Measurements from ENCODE around the gene RRH.

- TF ChIP-seq CTCF (IDR thresholded peaks at IDR 0.05) = no peak
- TF ChIP-seq POLR2AphosphoS5 (IDR thresholded peaks at IDR 0.05) = no peak
Observed at GRCh38 chr4:109887071-109887470, 59.3 kb downstream of the RRH start.

Measured in prostate gland (tissue), 2 donors.